Measurements from ENCODE around the gene WWTR1.

Gene WWTR1

GRCh38 chr3:149534671-149535332, 123.0 kb downstream of the WWTR1 start:
- no peak for DNase-seq (ENCODE audit: low read depth in 2 of 2)

DNA sequence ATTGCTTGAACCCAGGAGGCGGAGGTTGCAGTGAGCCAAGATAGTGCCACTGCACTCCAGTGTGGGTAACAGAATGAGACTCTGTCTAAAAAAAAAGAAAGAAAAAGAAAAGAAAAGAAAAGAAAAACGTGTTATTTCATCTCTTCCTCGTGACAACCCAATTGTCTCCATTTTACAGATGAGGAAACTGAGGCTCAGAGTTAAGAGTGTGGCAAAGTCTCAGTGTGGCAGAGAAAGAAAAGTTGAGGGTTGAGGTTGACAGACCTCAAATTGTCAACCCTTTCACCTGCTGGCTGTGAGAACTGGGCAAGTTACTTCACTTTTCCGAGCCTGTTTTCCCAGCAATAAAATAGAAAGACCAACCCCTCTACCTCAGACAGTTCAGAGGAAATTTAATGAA, 123.7 kb downstream of the WWTR1 start:
- DNase-seq (ENCODE audit: low read depth in 2 of 2) = no peak

GRCh38 chr3:149532489-149533180, 125.2 kb downstream of the WWTR1 start:
- DNase-seq (ENCODE audit: low read depth in 2 of 2) = no peak

GRCh38 chr3:149529099-149529498, 128.7 kb downstream of the WWTR1 start:
- no peak for DNase-seq (ENCODE audit: low read depth in 2 of 2)

DNA sequence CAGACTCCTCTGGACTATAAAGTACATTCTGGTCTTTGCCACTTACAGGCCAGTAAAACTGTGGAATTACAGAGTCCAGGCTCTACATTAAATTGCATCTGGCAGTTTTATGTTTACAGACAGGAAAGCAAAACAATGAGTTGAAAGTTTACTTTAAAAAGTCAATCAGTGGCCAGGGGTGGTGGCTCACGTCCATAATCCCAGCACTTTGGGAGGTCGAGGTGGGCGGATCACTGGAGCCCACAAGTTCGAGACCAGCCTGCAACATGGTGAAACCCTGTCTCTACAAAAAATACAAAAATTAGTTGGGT, 129.5 kb downstream of the WWTR1 start:
- no peak for DNase-seq (ENCODE audit: low read depth in 2 of 2)

DNA sequence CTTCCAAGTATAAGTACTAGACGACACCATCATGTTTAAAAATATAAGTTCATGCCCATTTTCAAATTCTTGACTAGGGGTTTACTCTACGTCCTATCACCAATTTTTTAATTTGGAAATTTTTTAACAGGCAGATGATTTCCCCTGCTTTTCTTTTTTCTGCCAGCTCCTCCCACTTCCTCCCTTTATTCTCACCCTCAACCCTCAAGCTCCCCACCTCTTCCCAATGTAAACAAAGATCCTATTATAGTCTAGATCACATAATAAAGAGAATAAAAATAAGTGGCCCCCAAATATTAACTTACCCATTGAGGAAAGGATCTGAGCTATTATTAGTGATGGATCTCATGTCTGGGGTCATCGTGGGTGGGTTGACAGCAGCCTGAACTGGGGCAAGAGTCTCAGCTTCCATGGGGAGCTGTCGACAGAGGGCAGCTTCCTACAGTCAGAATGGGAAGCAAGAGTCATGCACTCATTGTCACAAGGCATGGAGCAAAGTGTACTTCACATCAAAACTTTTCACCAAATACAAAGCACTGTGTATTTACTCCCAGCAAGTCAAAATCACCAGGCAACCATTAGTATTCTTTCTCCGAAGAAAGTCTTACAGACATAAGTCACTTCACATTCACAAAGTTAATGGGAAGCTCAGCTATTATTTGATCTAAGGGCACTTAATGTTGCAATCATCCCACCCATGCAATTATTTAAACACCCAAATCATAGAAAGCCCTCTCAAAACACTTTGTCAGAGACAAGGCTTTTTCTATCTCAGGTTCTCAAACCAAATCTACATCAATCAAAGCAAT, 130.1 kb downstream of the WWTR1 start:
- DNase-seq (ENCODE audit: low read depth in 2 of 2) = no peak

DNA sequence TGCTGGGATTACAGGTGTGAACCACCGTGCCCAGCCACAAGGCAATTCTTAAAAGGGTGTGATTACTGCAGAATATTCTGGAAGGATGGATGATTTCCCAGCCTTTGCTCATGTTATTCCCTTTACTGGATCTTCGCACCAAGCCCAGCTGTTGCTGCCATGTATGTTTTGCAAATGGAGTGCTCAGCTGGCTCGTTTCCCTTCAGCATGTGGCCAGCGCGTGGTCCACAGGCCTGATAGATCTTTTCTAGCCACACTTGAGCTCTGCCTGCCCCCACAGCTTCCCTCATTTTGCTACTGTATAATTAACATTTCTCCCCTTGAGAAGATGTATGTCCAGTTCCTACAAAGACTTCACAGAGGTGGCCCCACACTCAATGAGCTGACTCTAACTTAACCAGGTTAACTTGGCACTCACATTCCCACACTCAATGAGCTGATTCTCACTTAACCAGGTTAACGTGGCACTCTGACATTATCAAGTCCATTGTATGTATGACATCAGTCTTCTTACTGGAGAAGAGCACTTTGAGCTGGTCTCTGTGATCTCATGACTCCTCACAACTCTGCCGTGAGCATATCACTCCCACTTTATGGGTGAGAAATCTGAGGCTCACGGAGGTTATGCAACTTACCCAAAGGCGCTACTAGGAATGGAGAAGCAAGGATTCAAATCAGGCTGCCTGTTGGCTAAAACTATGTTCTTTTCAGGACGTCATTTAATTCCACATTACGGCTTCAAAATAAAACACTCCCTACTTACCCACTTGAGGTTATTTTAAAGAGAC, 134.1 kb downstream of the WWTR1 start:
- DNase-seq (ENCODE audit: low read depth in 2 of 2) = no peak

- DNase-seq (ENCODE audit: low read depth in 2 of 2) = no peak
These were observed 137.9 kb downstream of the WWTR1 start for GRCh38 chr3:149519912-149520311.

GRCh38 chr3:149516920-149517319, 140.9 kb downstream of the WWTR1 start:
- DNase-seq (ENCODE audit: low read depth in 2 of 2) = no peak

GRCh38 chr3:149515249-149515648, 142.6 kb downstream of the WWTR1 start:
- DNase-seq (ENCODE audit: low read depth in 2 of 2) = no peak

GRCh38 chr3:149514471-149514870, 143.4 kb downstream of the WWTR1 start:
- DNase-seq (ENCODE audit: low read depth in 2 of 2) = no peak

- no peak for DNase-seq (ENCODE audit: low read depth in 2 of 2)
These were observed 145.6 kb downstream of the WWTR1 start for GRCh38 chr3:149512073-149512782.

DNA sequence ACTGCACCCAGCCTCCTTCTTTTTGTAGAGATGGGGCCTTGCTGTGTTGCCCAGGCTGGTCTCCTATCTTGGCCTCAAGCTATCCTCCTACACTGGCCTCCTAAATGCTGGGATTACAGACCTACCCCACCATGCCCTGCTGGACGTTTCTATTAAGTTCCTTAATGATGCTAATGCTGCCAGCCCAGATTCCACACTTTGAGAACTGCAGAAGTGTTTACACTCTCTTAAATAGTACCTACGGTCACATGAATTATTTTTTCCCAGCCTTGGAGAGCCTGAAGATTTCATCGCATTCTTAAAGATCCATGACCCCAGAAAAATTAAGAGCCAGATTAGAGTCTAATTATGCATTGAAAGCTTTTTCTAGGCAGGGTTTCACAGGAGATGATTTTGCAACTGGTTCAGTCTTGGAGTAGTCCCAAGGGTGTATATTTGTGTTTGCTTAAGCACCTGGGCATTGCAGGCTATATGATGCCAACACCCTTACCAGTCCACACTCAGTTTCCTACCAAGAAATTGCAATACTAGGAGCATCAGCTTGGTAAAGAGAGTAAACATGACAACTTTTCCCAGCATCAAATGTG, 146.7 kb downstream of the WWTR1 start:
- DNase-seq (ENCODE audit: low read depth in 2 of 2) = no peak

DNA sequence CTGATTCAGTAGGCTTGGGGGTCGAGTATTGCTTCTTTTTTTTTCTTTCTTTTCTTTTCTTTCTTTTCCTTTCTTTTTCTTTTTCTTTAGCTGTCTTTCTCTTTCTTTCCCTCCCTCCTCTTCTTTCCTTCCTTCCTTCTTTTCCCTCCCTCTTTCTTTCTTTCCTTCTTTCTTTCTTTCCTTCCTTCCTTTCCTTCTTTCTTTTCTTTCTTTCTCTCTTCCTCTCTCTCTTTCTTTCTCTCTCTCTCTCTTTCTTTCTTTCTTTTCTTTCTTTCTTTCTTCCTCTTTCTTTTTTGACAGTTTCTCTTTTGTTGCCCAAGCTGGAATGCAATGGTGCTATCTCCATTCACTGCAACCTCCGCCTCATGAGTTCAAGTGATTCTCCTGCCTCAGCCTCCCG, 147.3 kb downstream of the WWTR1 start:
- DNase-seq (ENCODE audit: low read depth in 2 of 2) = no peak

DNA sequence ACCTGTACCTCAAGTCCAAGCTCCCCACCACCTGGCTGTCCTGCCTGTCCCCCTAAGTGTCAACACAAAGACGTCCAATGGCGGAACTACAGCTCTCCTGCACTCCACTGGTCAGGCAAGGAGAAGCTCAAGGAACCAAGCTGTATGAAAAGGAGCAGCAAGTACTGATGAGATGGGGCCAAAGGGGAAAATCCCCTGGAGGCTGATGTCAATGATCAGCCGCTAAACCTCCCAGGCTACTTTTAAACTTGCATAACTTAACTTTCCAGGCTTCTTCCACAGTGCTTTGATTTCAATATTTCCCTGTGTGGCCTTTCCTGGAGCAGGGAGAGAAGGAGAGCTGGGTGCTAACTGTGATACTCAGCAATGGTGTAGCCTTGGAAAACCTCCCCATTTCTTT, 148.3 kb downstream of the WWTR1 start:
- DNase-seq (ENCODE audit: low read depth in 2 of 2) = no peak

GRCh38 chr3:149507491-149508324, 150.1 kb downstream of the WWTR1 start:
- DNase-seq (ENCODE audit: low read depth in 2 of 2) = no peak

GRCh38 chr3:149506965-149507364, 150.9 kb downstream of the WWTR1 start:
- DNase-seq (ENCODE audit: low read depth in 2 of 2) = no peak

GRCh38 chr3:149506540-149506939, 151.3 kb downstream of the WWTR1 start:
- DNase-seq (ENCODE audit: low read depth in 2 of 2) = no peak

DNA sequence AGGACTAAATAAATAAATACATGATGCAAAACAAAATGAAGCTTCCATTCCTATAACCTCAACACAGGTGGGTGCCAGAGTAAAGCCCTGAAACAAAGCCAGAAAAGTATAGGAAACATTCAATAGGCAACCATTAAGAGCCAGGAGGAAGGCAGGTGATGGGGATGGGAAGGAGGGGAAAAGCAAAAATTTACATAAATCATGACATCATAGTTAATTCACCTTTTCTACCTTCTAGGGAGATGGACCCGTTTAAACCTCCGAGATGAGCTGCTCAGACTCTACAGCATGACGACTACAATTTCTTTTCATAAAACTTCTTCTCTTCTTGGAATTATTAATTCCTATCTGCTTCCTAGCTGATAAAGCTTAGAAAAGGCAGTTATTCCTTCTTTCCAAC, 155.4 kb downstream of the WWTR1 start:
- DNase-seq (ENCODE audit: low read depth in 2 of 2) = no peak

GRCh38 chr3:149501524-149501923, 156.3 kb downstream of the WWTR1 start:
- DNase-seq (ENCODE audit: low read depth in 2 of 2) = no peak
